ENCODE data around the gene ZC3H7A. TPM values are rescaled to one million over a fixed set of nuclear protein-coding genes. Genes with fewer than 3 reads are reported as not detected.

Gene ZC3H7A
- total RNA-seq, 4 donors from 2014 or later, result 59.2 to 86.7 (median 76.2) TPM

DNA sequence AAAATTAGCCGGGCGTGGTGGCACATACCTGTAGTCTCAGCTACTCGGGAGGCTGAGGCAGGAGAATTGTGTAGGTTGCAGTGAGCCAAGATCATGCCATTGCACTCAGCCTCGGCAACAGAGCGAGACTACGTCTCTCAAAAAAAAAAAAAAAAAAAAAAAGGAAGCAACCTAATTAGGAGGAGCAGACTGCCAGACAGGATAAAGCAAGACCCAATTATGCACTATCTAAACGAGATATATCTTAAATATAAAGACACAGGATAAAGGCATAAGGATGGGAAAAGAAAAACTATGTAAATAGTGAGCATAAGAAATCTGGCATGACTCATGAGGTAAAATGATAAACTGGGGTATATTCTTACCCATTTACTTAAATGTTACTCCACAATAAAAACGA, 59.3 kb downstream of the ZC3H7A start:
- no peak overlapping the region for H3K4me3 ChIP-seq
- no peak for DNase-seq (ENCODE audit: low spot score in 2 of 2)
- WGBS, 2 donors, result 80 to 82% methylated on average over 8 of the region's 8 CpGs
- H3K27ac ChIP-seq, result no peak overlapping the region
- TF ChIP-seq, protein P1, sequence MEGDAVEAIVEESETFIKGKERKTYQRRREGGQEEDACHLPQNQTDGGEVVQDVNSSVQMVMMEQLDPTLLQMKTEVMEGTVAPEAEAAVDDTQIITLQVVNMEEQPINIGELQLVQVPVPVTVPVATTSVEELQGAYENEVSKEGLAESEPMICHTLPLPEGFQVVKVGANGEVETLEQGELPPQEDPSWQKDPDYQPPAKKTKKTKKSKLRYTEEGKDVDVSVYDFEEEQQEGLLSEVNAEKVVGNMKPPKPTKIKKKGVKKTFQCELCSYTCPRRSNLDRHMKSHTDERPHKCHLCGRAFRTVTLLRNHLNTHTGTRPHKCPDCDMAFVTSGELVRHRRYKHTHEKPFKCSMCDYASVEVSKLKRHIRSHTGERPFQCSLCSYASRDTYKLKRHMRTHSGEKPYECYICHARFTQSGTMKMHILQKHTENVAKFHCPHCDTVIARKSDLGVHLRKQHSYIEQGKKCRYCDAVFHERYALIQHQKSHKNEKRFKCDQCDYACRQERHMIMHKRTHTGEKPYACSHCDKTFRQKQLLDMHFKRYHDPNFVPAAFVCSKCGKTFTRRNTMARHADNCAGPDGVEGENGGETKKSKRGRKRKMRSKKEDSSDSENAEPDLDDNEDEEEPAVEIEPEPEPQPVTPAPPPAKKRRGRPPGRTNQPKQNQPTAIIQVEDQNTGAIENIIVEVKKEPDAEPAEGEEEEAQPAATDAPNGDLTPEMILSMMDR (IDR thresholded peaks at IDR 0.05), result no peak
- TF ChIP-seq EP300 (IDR thresholded peaks at IDR 0.05) (no peak), POLR2A (IDR thresholded peaks at IDR 0.05) (no peak)
- H3K27me3 ChIP-seq, result no peaks in the 10 kb centered on the region
- peaks cover 0 to 40% (median 21%) of the 10 kb centered on the region in 3 donors for H3K36me3 ChIP-seq
- no peaks in the 10 kb centered on the region for H3K9me3 ChIP-seq
- peaks cover 0 to 72% (median 23%) of the 10 kb centered on the region in 4 donors for H3K4me1 ChIP-seq

DNA sequence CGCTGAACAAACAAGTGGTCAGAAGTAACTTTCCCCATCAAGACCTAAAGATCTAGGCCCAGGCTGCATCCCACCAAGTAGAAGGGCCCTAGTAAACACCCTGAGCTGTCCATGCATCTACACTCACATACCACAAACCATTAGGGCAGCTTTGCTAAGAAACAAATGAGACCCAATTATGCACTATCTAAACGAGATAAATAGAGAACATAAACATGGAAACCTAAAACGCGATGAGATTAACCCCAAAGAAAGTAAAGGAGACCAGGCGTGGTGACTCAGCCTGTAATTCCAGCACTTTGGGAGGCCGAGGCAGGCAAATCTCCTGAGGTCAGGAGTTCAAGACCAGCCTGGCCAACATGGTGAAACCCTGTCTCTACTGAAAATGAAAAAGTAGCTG, 60.2 kb downstream of the ZC3H7A start:
- no peaks in the 10 kb centered on the region for H3K27me3 ChIP-seq
- DNase-seq (ENCODE audit: low spot score in 2 of 2), result no peak
- peaks cover 0 to 72% (median 23%) of the 10 kb centered on the region in 4 donors for H3K4me1 ChIP-seq
- H3K4me3 ChIP-seq, result no peak overlapping the region
- TF ChIP-seq EP300 (IDR thresholded peaks at IDR 0.05) (no peak), POLR2A (IDR thresholded peaks at IDR 0.05) (no peak)
- TF ChIP-seq, protein P1 (IDR thresholded peaks at IDR 0.05), result no peak
- H3K36me3 ChIP-seq, result peaks cover 0 to 48% (median 24%) of the 10 kb centered on the region in 3 donors
- no peak overlapping the region for H3K27ac ChIP-seq
- no peaks in the 10 kb centered on the region for H3K9me3 ChIP-seq
- WGBS, 2 donors, result 81 to 89% methylated on average over 6 of the region's 6 CpGs

DNA sequence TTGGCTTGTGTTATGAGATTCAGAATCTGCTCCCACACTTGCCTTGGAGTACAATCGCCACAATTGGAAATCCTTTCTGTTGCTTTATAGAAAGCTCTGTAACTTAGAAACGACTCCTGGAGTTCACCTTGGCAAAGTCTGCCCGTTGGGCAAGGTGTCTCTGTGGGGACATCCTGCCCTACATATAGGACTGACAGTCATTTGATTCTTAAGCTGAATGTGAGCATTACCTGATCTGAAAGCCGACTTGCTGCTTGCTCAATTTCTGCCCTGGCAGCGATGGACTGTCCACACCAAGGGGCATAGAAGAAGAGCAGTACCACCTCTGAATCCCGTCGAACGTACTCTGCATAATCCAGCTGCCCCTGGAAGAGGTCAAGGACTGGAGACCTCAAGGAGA, 61.3 kb downstream of the ZC3H7A start:
- DNase-seq (ENCODE audit: low spot score in 2 of 2), result no peak
- H3K27me3 ChIP-seq, result no peaks in the 10 kb centered on the region
- peaks cover 0 to 58% (median 24%) of the 10 kb centered on the region in 3 donors for H3K36me3 ChIP-seq
- H3K4me1 ChIP-seq, result peaks cover 0 to 71% (median 17%) of the 10 kb centered on the region in 4 donors
- 88 to 95% methylated on average over 8 of the region's 8 CpGs for WGBS, 2 donors
- no peak for TF ChIP-seq POLR2A (IDR thresholded peaks at IDR 0.05)
- TF ChIP-seq EP300 (IDR thresholded peaks at IDR 0.05), result no peak
- TF ChIP-seq, protein P1 (IDR thresholded peaks at IDR 0.05), result no peak
- no peak overlapping the region for H3K4me3 ChIP-seq
- no peak overlapping the region for H3K27ac ChIP-seq
- no peaks in the 10 kb centered on the region for H3K9me3 ChIP-seq

DNA sequence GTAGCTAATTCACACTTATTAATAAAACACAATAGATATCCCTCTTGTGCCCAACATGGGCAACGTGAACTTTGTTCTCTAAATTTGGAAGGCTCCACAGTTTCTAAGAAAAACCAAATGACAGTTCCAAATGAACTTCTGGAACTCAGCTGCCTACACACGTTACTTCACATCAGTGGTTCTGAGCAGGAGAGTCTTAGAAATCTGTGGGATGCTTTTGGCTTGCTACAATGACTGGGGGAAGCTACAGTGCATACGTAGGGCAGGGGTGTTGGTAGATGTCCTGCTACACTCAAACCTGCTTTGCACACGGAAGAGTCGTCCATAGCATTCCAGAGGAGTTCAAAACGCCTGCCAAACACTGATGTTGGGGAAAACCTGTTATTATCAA, 62.4 kb downstream of the ZC3H7A start:
- Histone ChIP-seq H3K27ac (peak overlapping the region in 1 of 4 donors; percentile 53), H3K4me1 (peaks cover 0 to 70% (median 5%) of the 10 kb centered on the region in 4 donors), H3K9me3 (no peaks in the 10 kb centered on the region), H3K27me3 (no peaks in the 10 kb centered on the region), H3K36me3 (peaks cover 0 to 62% (median 24%) of the 10 kb centered on the region in 3 donors), H3K4me3 (no peak overlapping the region)
- DNase-seq (ENCODE audit: low spot score in 2 of 2), result no peak
- TF ChIP-seq, protein P1 (IDR thresholded peaks at IDR 0.05), result no peak
- no peak for TF ChIP-seq POLR2A (IDR thresholded peaks at IDR 0.05)
- TF ChIP-seq EP300 (IDR thresholded peaks at IDR 0.05), result no peak
- WGBS, 2 donors, result 64 to 69% methylated on average over 6 of the region's 6 CpGs

DNA sequence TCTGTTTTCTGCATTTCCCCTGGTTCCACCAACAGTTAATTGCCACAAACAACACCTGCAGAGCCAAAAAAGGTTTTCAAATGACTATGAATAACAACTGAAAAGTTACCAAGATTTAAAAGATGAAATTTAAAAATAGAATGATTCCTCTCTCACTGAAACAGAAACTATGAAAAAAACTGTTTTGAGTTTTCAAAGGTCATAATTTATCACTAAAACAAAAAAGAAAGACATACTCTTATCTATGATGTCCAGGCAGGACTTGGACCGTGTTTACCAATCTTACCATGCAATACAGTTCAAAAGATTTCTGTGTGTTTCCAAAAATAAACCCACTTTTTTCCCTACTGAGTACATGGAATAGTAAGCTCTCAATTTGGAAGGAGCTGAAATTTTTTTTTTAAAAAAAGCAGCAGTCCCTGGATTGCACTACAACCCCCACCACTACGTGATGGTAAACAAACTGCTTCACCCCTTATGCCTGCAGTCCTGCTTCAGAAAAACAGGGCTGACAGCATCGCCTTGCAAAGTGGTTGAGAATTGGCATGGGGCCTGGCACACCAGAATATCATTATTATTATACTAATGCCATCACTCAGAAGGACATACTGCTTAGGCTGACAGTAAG, 62.9 kb downstream of the ZC3H7A start:
- Histone ChIP-seq H3K27ac (peak overlapping the region in 1 of 4 donors; percentile 53), H3K27me3 (no peaks in the 10 kb centered on the region), H3K9me3 (no peaks in the 10 kb centered on the region), H3K36me3 (peaks cover 0 to 67% (median 24%) of the 10 kb centered on the region in 3 donors), H3K4me1 (peaks cover 0 to 66% (median 2%) of the 10 kb centered on the region in 4 donors), H3K4me3 (no peak overlapping the region)
- no peak for DNase-seq (ENCODE audit: low spot score in 2 of 2)
- TF ChIP-seq POLR2A (IDR thresholded peaks at IDR 0.05) (no peak), EP300 (IDR thresholded peaks at IDR 0.05) (no peak)
- TF ChIP-seq, protein P1 (IDR thresholded peaks at IDR 0.05), result no peak
- WGBS, 2 donors, result 37 to 44% methylated on average over 3 of the region's 3 CpGs
